ENCODE data around the gene SHKBP1. TPM values are rescaled to one million over a fixed set of nuclear protein-coding genes. Genes with fewer than 3 reads are reported as not detected.

The SHKBP1 gene
- total and polyA plus RNA-seq, 9 of the 15 experiments (the other 6 are each of a cell fraction or from before 2014, with no cell fraction given), result 1.2 to 58.1 (median 22.3) TPM

DNA sequence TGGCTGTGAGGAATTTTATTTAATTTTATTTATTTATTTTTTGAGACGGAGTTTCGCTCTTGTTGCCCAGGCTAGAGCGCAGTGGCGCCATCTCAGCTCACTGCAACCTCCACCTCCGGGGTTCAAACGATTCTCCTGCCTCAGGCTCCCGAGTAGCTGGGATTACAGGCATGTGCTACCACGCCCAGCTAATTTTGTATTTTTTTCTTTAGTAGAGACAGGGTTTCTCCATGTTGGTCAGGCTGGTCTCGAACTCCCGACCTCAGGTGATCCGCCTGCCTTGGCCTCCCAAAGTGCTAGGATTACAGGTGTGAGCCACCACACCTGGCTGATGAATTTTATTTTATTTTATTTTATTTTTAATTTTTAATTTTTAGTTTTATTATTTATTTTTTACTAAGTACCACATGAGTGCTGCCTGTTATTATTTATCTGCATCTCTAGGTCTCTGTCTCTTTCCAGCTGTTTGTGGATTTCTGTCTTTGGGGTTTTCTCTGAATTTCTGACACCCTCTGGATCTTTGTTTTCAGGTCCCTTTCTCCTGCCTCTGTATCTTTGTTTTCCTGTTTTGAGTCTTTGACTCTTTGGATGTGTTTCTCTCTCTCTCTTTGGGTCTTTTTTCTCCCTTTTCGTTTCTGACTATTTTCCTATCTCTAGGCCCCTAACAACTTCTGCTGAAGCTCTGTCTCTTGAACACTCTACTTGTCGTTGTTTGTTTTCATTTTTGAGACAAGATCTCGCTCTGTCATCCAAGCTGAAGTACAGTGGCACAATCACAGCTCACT is 47.9 kb downstream of the SHKBP1 start (continued):
- TF ChIP-seq, protein P1, sequence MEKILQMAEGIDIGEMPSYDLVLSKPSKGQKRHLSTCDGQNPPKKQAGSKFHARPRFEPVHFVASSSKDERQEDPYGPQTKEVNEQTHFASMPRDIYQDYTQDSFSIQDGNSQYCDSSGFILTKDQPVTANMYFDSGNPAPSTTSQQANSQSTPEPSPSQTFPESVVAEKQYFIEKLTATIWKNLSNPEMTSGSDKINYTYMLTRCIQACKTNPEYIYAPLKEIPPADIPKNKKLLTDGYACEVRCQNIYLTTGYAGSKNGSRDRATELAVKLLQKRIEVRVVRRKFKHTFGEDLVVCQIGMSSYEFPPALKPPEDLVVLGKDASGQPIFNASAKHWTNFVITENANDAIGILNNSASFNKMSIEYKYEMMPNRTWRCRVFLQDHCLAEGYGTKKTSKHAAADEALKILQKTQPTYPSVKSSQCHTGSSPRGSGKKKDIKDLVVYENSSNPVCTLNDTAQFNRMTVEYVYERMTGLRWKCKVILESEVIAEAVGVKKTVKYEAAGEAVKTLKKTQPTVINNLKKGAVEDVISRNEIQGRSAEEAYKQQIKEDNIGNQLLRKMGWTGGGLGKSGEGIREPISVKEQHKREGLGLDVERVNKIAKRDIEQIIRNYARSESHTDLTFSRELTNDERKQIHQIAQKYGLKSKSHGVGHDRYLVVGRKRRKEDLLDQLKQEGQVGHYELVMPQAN (IDR thresholded peaks at IDR 0.05; ENCODE audit: borderline replicate concordance), result peak; percentile 32; the same call in 1 of the 2 replicates
- TF ChIP-seq ARHGAP35 (IDR thresholded peaks at IDR 0.05; ENCODE audit: partially characterized antibody) (peak; percentile 75), BCOR (IDR thresholded peaks at IDR 0.05) (peak; percentile 28; the same call in 1 of the 2 replicates)

GRCh38 chr19:40625406-40626120 is 48.9 kb downstream of the SHKBP1 start:
- DNase-seq (ENCODE audit: extremely low read depth in 1 of 4, low spot score in 3 of 4), result peak; percentile 39 to 66 (median 51)
- in situ Hi-C loops (cut with MboI) (no loop called here), intact Hi-C loops (cut with micrococcal nuclease) (no loop called here)
- no peaks in the 10 kb centered on the region for H3K27me3 ChIP-seq (ENCODE audit: control insufficient read depth in 2 of 2, insufficient read depth in 2 of 2, low read length in 2 of 2)
- peak overlapping the region; percentile 39 for H3K27ac ChIP-seq (ENCODE audit: extremely low read depth, low read depth, low read length)
- no peak overlapping the region; the same call in 1 of the 2 replicates for H3K4me2 ChIP-seq (ENCODE audit: insufficient read depth, low read length)
- peaks cover 31 to 57% of the 10 kb centered on the region in 2 experiments for H3K4me1 ChIP-seq (replicated peaks in 1 of 2; ENCODE audit: control insufficient read depth in 2 of 2, insufficient read depth in 2 of 2, low read length in 2 of 2)
- H3K79me2 ChIP-seq (ENCODE audit: control insufficient read depth, insufficient read depth, low read length), result no peaks in the 10 kb centered on the region
- no peaks in the 10 kb centered on the region for H3K9me3 ChIP-seq (replicated peaks; ENCODE audit: control insufficient read depth, insufficient read depth, low read depth, low read length)
- H3K9ac ChIP-seq (ENCODE audit: insufficient read depth in 1 of 2, low read depth in 2 of 2, low read length in 2 of 2), result peak overlapping the region in 1 of 2 experiments; percentile 91; a peak in 2 of 4 replicates
- ChIA-PET POLR2A (no interaction called here), CTCF (ENCODE audit: low intra/inter-chr PET ratio) (no interaction called here)
- ATAC-seq, result peak; percentile 16
- no peaks in the 10 kb centered on the region for H4K20me1 ChIP-seq (replicated peaks; ENCODE audit: control insufficient read depth, insufficient read depth, low read length)
- H3K4me3 ChIP-seq, result no peak overlapping the region
- no TSS peak for BruUV-seq (replicated peaks)
- H3K9me1 ChIP-seq (ENCODE audit: control insufficient read depth, insufficient read depth, low read length), result no peaks in the 10 kb centered on the region
- H3K36me3 ChIP-seq (ENCODE audit: control insufficient read depth, insufficient read depth, low read length), result peaks cover 68% of the 10 kb centered on the region; the same call in 2 of the 3 replicates
- 48% methylated on average over 6 of the region's 7 CpGs for WGBS (ENCODE audit: insufficient coverage, low coverage, missing lambda C conversion rate)
- H2AFZ ChIP-seq (ENCODE audit: low read depth, low read length), result no peak overlapping the region
- FAIRE-seq, result peak; percentile 57
- peak in 1 of 2 experiments; percentile 42; a peak in 1 of 4 replicates for TF ChIP-seq MAZ (CRISPR knock-in tag; conservative IDR thresholded peaks at IDR 0.05 in 1 of 2, IDR thresholded peaks at IDR 0.05 in 1 of 2)
- TF ChIP-seq CREM (IDR thresholded peaks at IDR 0.05; ENCODE audit: low read depth), result peak; percentile 36; the same call in 1 of the 2 replicates
- peak; percentile 45 for TF ChIP-seq RBFOX2 (IDR thresholded peaks at IDR 0.05; ENCODE audit: low read depth, low read length)
- peak; percentile 36 to 58; a peak in 2 of 4 replicates for TF ChIP-seq KDM1A (IDR thresholded peaks at IDR 0.05)
- no peak for TF ChIP-seq ZNF668 (CRISPR knock-in tag; IDR thresholded peaks at IDR 0.05)
- TF ChIP-seq, protein P2, sequence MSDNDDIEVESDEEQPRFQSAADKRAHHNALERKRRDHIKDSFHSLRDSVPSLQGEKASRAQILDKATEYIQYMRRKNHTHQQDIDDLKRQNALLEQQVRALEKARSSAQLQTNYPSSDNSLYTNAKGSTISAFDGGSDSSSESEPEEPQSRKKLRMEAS (CRISPR knock-in tag; IDR thresholded peaks at IDR 0.05), result peak; percentile 52; the same call in 1 of the 2 replicates
- no peak for TF ChIP-seq ZNF184 (CRISPR knock-in tag; IDR thresholded peaks at IDR 0.05)
- peak; percentile 18; the same call in 1 of the 2 replicates for TF ChIP-seq MBD2 (IDR thresholded peaks at IDR 0.05; ENCODE audit: borderline replicate concordance, low read depth)
- TF ChIP-seq MYC (IDR thresholded peaks at IDR 0.05; ENCODE audit: low read depth, low read length), result 0 out of 2 replicates have a peak, but pooled peaks have one; percentile 53
- no peak for TF ChIP-seq MYC (CRISPR knock-in tag; IDR thresholded peaks at IDR 0.05; ENCODE audit: borderline replicate concordance, low read depth)
- no peak for TF ChIP-seq ZZZ3 (IDR thresholded peaks at IDR 0.05)
- TF ChIP-seq MNT (conservative IDR thresholded peaks at IDR 0.05), result 0 out of 4 replicates have a peak, but pooled peaks of 1 of the 2 experiments have one; percentile 32

All from K562 (cell line).